GM19452 (cell line): ENCODE measurements around the gene HDAC8.

Source experiments
- ATAC-seq: cut with Tn5 transposase; IDR thresholded peaks from one replicate; pipeline ENCODE4 v1.9.1; 2021; ENCODE audit not compliant: unreplicated experiment

Gene HDAC8

DNA sequence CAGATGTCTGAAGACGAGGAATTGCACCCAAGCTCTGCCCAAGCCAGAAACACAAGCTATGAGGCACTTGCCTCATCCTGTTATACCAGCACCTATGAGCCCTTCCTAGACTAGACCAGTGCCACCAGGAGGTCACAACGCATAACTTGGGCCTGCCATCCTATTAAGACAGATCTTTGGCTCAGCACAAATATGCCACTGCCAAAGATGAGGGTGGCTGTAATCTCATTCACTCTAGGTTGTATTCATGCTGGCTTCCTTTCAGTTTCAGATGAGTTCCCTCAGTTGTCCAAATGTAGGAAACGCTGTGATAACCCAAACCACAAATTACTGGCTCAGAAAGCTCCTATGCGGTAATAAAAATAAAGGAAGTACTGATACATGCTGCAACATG is 190.4 kb downstream of the HDAC8 start:
- no peak for ATAC-seq

- ATAC-seq: no peak
These were observed 191.0 kb downstream of the HDAC8 start for GRCh38 chrX:72381439-72382201.

DNA sequence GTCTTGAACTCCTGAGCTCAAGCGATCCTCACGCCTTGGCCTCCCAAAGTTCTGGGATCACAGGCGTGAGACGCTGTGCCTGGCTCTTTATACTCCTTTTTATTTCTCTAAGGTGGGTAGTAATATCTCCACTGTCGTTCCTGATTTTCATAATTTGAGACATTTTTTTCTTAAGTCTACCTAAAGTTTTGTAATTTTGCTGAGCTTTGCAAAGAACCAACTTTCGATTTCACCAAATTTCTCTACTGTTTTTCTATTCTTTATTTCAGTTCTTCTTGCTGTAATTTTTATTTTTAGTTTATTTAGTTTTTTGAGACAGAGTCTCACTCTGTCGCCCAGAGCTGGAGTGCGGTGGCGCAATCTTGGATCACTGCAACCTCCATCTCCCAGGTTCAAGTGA is 196.5 kb downstream of the HDAC8 start:
- ATAC-seq: no peak

GRCh38 chrX:72373136-72373535 is 199.5 kb downstream of the HDAC8 start:
- no peak for ATAC-seq

GRCh38 chrX:72372735-72373134 is 199.9 kb downstream of the HDAC8 start:
- no peak for ATAC-seq

- no peak for ATAC-seq
These were observed 201.2 kb downstream of the HDAC8 start for GRCh38 chrX:72371405-72371804.

DNA sequence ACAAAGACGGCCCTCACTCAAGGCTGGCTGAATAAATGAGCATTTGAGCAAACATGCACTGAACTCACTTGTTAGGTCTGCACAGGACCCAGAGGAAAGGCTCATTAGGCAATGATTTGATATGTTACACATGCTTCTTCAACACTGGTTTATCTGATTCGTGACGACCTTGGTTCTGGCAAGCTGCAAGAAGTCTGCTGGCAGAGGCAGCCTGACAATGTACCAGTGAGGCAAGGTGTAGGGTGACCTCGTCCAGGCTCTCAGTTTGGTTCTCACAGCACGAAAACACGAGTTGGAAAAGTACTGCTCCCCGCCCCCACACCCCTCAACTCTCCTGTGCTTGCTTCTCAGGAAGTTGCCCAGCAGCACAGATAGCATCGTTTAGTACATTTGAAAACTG is 203.8 kb downstream of the HDAC8 start:
- no peak for ATAC-seq

DNA sequence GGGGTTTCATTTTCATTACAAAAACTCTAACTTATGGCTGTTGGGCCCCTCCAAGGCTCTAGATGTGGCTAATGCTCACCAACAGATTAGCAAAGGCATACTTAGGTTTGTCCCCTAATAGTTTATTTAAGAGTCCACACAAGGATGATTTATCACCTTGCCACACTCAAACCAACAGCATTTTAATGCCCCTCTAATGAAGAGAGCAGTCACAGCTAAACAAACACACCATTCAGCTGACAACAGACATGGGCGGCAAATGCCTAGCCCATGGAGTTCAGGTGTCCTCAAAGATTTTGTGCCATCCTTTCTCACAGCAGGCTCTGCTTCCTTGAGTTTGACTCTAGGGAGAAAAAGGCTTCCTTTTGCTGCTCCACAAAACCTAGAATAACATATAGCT is 205.1 kb downstream of the HDAC8 start:
- ATAC-seq: no peak

- ATAC-seq: no peak
These were observed 205.8 kb downstream of the HDAC8 start for GRCh38 chrX:72366701-72367454.

GRCh38 chrX:72366178-72366577 is 206.5 kb downstream of the HDAC8 start:
- ATAC-seq: no peak

DNA sequence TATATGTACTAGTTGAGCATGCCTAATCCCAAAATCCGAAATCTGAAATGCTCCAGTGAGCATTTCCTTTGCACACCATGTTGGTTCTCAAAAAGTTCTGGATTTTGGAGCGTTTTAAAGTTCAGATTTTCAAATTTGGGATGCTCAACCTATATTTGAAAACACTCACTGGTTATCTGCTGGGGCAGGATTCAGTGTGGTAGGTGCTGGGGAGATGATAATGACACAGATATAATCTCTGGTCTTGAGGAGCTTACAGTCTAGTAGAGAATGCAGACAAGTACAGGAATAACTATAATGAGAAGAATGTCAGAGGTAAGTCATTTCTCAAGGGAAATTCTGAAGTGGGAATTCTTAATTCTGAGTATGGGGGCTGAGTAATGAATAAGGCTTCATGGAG is 207.5 kb downstream of the HDAC8 start:
- ATAC-seq: no peak

DNA sequence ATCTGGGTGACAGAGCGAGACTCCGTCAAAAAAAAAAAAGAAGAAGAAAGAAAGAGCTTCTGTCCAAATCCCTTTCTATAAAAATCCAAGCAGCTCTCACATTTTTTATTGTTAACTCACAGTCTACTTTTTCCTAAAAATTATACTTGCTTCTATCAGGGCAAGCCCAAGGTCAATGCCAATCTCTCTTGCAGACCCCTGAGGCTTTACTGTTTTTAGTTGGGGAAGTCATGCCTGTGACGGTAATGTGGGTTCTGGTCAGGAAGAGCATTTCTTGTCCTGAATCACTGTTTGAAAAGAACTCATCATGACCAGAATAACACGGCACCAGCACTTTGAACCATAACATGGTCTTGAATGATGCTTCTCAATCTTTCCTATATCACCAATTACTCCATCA is 212.3 kb downstream of the HDAC8 start:
- no peak for ATAC-seq

DNA sequence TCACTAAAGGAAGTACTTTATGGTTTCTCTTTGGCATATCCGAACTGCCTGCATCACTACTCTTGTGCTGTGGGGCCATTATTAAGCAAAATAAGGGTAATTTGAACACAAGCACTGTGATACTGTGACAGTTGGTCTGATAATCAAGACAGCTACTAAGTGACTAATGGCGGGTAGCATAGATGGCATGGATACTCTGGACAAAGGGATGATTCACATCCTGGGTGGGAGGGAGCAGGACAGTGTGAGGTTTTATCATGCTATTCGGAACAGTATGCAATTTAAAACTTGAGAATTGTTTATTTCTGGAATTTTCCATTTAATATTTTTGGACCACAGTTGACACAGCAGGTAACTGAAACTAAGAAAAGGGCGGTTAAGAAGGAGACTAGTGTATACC is 214.3 kb downstream of the HDAC8 start:
- ATAC-seq: no peak

DNA sequence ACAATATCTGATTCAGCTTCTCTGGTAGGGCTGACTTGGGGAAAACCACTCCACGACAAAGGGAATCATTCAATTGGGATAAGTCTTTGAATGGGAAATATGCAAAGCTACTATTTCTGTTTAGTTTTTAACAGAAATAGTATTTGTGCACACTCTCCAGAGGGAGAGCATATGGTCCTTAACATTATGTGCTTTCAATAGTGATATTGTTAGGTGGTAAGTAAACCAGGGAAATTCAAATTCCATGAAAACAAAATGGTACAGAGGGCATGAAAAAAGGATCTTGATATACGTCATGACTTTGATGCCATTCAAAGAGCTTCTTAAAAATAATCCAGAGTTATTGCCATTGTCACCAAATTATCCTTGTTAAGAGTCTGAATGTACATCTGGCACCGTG is 219.9 kb downstream of the HDAC8 start:
- no peak for ATAC-seq

- ATAC-seq: no peak
These were observed 220.9 kb downstream of the HDAC8 start for GRCh38 chrX:72351606-72352334.

GRCh38 chrX:72349190-72349589 is 223.5 kb downstream of the HDAC8 start:
- ATAC-seq: no peak

- no peak for ATAC-seq
These were observed 224.2 kb downstream of the HDAC8 start for GRCh38 chrX:72348247-72348979.

GRCh38 chrX:72347366-72347765 is 225.3 kb downstream of the HDAC8 start:
- ATAC-seq: no peak

GRCh38 chrX:72346302-72346949 is 226.2 kb downstream of the HDAC8 start:
- ATAC-seq: no peak

DNA sequence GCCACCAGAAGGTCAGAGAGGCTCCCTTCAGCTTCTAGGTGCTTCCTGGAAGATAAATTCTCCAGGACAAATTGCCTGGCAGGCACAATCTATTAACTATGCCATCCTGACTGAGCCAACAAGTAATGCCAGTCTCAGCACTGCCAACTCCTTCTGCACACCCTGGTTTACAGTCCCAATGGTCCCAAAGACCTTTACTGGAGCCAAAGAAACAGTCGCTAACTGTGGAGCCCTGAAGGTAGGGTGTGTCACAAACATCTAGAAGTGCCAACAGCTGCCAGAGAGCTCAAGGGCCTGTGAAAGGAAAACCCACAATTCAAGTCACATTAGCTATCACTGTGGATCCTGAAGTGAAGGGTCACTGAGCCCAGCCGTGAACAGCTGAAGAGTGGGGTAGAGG is 232.0 kb downstream of the HDAC8 start:
- no peak for ATAC-seq

DNA sequence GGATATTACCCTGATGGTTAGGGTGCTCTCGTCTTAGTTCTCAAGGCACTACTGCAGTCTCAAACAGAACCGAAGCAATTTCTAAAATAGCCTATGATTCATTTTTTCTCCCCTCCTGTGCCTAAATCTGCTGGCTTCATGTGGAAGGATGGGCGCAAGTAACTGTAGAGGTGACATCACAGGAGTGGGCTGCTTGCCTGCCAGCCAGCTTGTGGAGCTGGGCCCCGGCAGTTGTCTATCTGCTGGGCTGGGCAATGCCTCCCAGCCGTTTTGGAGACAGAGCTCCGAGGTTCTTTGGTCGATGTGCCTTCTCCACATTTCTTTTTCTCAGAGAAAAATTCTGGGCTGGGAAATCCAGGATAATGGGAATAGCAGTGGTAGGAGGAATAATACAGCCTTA is 232.6 kb downstream of the HDAC8 start:
- no peak for ATAC-seq
